GM12864 (cell line): ENCODE data around the gene CCDC32.

Experiments
- DNase-seq: peaks from one replicate; pipeline ENCODE4 v3.0.0-alpha.2; 2011; ENCODE audit warnings: low read depth
- H3K4me3 ChIP-seq: 2 replicates; pipeline ENCODE4 v1.5.1; 2011; ENCODE audit warnings: mild to moderate bottlenecking, low read depth, low read length, control low read depth
- CTCF ChIP-seq: IDR thresholded peaks from 2 replicates; pipeline ENCODE4 v1.5.1; 2011; ENCODE audit warnings: low read depth, mild to moderate bottlenecking, moderate library complexity, low read length, control low read depth, inconsistent platforms; ENCODE audit errors: missing control alignments

Gene CCDC32

DNA sequence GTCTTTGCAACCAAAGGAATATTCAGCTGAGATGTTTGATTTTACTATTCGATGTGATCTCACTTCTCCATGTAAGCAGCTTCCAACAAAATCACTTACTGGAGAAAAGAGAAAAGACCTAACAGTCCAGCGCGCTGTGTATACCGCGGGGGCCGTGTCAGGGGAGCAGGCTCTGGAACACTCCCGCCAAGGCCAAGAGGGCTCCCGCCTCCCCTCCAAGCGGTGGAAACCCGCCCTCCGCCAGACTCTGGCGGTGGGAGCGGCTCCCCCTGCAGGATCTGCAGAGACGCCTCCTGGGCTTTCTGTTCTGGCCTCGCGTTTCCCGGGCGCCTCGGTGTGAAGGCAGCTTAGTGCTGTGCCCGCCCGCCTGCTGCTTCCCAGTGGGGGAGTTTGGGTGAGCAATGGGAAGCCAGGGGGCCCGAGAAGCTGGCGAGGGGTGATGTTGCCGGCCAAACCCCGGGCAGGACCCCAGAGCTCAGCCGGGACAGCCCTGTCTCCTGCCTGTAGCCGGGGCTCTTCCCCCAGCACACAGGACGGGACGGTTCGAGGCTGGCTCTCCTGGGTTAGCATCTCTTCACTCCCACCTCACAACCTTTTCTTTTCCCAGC is 57.8 kb downstream of the CCDC32 start:
- H3K4me3 ChIP-seq = peak overlapping the region; percentile 12; the same call in 1 of the 2 replicates
- peak; percentile 63 for TF ChIP-seq CTCF
- DNase-seq = no peak
